HepG2 (cell line): Measurements from ENCODE around the gene CISD3. TPM values are rescaled to one million over a fixed set of nuclear protein-coding genes. Genes with fewer than 3 reads are reported as not detected.

Experiments used
- ATRX ChIP-seq: sonication (generic); formaldehyde crosslinking; IDR thresholded peaks from 2 replicates; pipeline ENCODE4 v1.4.0; 2020; ENCODE audit warnings: missing genetic modification reagents, borderline replicate concordance
- ELF3 ChIP-seq: IDR thresholded peaks from 2 replicates; pipeline ENCODE4 v1.6.1; 2016; ENCODE audit warnings: missing genetic modification reagents, missing compliant biosample characterization
- HNRNPK ChIP-seq: fragments of 200-400 bp; formaldehyde crosslinking; IDR thresholded peaks from 2 replicates; pipeline ENCODE4 v1.6.1; 2018; ENCODE audit warnings: low read length, low read depth, moderate library complexity, mild to moderate bottlenecking; ENCODE audit not compliant: poor library complexity, severe bottlenecking
- HOXA7 ChIP-seq: sonication (generic); formaldehyde crosslinking; IDR thresholded peaks from 2 replicates; pipeline ENCODE4 v1.8.1; 2022; ENCODE audit warnings: mild to moderate bottlenecking, missing genetic modification reagents, moderate library complexity
- NCOR1 ChIP-seq: fragments of 200-600 bp; sonication (generic); IDR thresholded peaks from 2 replicates; pipeline ENCODE4 v1.7.0; 2017; ENCODE audit warnings: antibody characterized with exemption, low read length, borderline replicate concordance
- PLRG1 ChIP-seq: fragments of 450-650 bp; conservative IDR thresholded peaks from 2 replicates; pipeline ENCODE4 v1.6.1; 2016
- RBFOX2 ChIP-seq: fragments of 200-400 bp; formaldehyde crosslinking; IDR thresholded peaks from 2 replicates; pipeline ENCODE4 v1.6.1; 2017; ENCODE audit warnings: low read depth, mild to moderate bottlenecking, low read length
- REL ChIP-seq: sonication (generic); formaldehyde crosslinking; conservative IDR thresholded peaks from 2 replicates; pipeline ENCODE4 v1.8.0; 2022; ENCODE audit warnings: mild to moderate bottlenecking, missing genetic modification reagents, moderate library complexity
- REXO4 ChIP-seq: sonication (generic); formaldehyde crosslinking; IDR thresholded peaks from 2 replicates; pipeline ENCODE4 v1.8.0; 2022; ENCODE audit warnings: missing genetic modification reagents, mild to moderate bottlenecking, borderline replicate concordance
- SAFB2 ChIP-seq: sonication (generic); formaldehyde crosslinking; IDR thresholded peaks from 2 replicates; pipeline ENCODE4 v1.5.1; 2020; ENCODE audit warnings: missing genetic modification reagents, low read depth, mild to moderate bottlenecking, borderline replicate concordance
- SMARCE1 ChIP-seq: fragments of 450-650 bp; IDR thresholded peaks from 2 replicates; pipeline ENCODE4 v1.6.1; 2017; ENCODE audit warnings: borderline replicate concordance
- SP4 ChIP-seq: sonication (generic); formaldehyde crosslinking; IDR thresholded peaks from 2 replicates; pipeline ENCODE4 v1.8.1; 2023; ENCODE audit warnings: mild to moderate bottlenecking, missing genetic modification reagents
- TBP ChIP-seq: sonication (generic); formaldehyde crosslinking; IDR thresholded peaks from 2 replicates; pipeline ENCODE4 v1.5.0; 2020; ENCODE audit warnings: missing genetic modification reagents
- ZBTB20 ChIP-seq: sonication (generic); formaldehyde crosslinking; IDR thresholded peaks from 2 replicates; pipeline ENCODE4 v1.8.1; 2023; ENCODE audit warnings: missing genetic modification reagents, low read depth, mild to moderate bottlenecking, borderline replicate concordance
- ZBTB42 ChIP-seq: sonication (generic); formaldehyde crosslinking; IDR thresholded peaks from 2 replicates; pipeline ENCODE4 v1.5.0; 2020; ENCODE audit warnings: mild to moderate bottlenecking, missing genetic modification reagents
- ZFP36 ChIP-seq: fragments of 150-350 bp; IDR thresholded peaks from 2 replicates; pipeline ENCODE4 v1.6.1; 2018; ENCODE audit warnings: borderline replicate concordance, low read length, low read depth; ENCODE audit not compliant: partially characterized antibody
- ZNF260 ChIP-seq: sonication (generic); formaldehyde crosslinking; IDR thresholded peaks from 2 replicates; pipeline ENCODE4 v1.4.0; 2020; ENCODE audit warnings: missing genetic modification reagents, low read depth, mild to moderate bottlenecking, borderline replicate concordance
- ZNF292 ChIP-seq: sonication (generic); formaldehyde crosslinking; IDR thresholded peaks from 2 replicates; pipeline ENCODE4 v1.8.1; 2022; ENCODE audit warnings: mild to moderate bottlenecking, low read depth, missing genetic modification reagents, borderline replicate concordance
- ZNF501 ChIP-seq: sonication (generic); formaldehyde crosslinking; IDR thresholded peaks from 2 replicates; pipeline ENCODE4 v1.5.1; 2020; ENCODE audit warnings: mild to moderate bottlenecking, moderate library complexity, missing genetic modification reagents
- ZNF550 ChIP-seq: sonication (generic); formaldehyde crosslinking; IDR thresholded peaks from 2 replicates; pipeline ENCODE4 v1.4.0; 2020; ENCODE audit warnings: mild to moderate bottlenecking, missing genetic modification reagents, borderline replicate concordance
- ZNF564 ChIP-seq: sonication (generic); formaldehyde crosslinking; IDR thresholded peaks from 2 replicates; pipeline ENCODE4 v1.8.1; 2023; ENCODE audit warnings: mild to moderate bottlenecking, missing genetic modification reagents
- ZNF777 ChIP-seq: sonication (generic); formaldehyde crosslinking; IDR thresholded peaks from 2 replicates; pipeline ENCODE4 v1.4.0; 2020; ENCODE audit warnings: missing genetic modification reagents
- polyA plus RNA-seq, 8 experiments: library from polyadenylated mRNA; depleted of rRNA in 3 of 8; stranded (reverse) in 7 of 8; unstranded in 1 of 8; fragments of >200 nt; fragmentation: Illumina TruSeq in 4 of 8; extraction: Trizol in 4 of 8; gene quantifications; 2 replicates each; pipeline versions ENCODE4 v1.2.1 to v1.2.3, GENCODE V29; 2011 to 2016; ENCODE audit warnings: low read depth in 4 of 8, missing spikeins in 1 of 8, mixed read lengths in 1 of 8; ENCODE audit not compliant: insufficient read depth in 1 of 8
- total RNA-seq, 5 experiments: library from RNA; depleted of rRNA; stranded (reverse); fragments of >200 nt; fragmentation: Illumina TruSeq; extraction: Trizol; gene quantifications; 2 replicates each; pipeline ENCODE4 v1.2.3, GENCODE V29; 2016; ENCODE audit warnings: low read depth in 1 of 5
- TF ChIP-seq, protein P1 (sequence below): sonication (generic); formaldehyde crosslinking; IDR thresholded peaks from 2 replicates; pipeline ENCODE4 v1.4.0; 2020; ENCODE audit warnings: missing genetic modification reagents, borderline replicate concordance
- TF ChIP-seq, protein P2 (sequence below): sonication (generic); formaldehyde crosslinking; IDR thresholded peaks from 2 replicates; pipeline ENCODE4 v1.4.0; 2020; ENCODE audit warnings: mild to moderate bottlenecking, missing genetic modification reagents
- TF ChIP-seq, protein P3 (sequence below): IDR thresholded peaks from 2 replicates; pipeline ENCODE4 v1.6.1; 2016

Gene CISD3
- total and polyA plus RNA-seq, 2 of the 13 experiments (the other 11 are each of a cell fraction or from before 2014, with no cell fraction given): 30.0 to 34.1 TPM

DNA sequence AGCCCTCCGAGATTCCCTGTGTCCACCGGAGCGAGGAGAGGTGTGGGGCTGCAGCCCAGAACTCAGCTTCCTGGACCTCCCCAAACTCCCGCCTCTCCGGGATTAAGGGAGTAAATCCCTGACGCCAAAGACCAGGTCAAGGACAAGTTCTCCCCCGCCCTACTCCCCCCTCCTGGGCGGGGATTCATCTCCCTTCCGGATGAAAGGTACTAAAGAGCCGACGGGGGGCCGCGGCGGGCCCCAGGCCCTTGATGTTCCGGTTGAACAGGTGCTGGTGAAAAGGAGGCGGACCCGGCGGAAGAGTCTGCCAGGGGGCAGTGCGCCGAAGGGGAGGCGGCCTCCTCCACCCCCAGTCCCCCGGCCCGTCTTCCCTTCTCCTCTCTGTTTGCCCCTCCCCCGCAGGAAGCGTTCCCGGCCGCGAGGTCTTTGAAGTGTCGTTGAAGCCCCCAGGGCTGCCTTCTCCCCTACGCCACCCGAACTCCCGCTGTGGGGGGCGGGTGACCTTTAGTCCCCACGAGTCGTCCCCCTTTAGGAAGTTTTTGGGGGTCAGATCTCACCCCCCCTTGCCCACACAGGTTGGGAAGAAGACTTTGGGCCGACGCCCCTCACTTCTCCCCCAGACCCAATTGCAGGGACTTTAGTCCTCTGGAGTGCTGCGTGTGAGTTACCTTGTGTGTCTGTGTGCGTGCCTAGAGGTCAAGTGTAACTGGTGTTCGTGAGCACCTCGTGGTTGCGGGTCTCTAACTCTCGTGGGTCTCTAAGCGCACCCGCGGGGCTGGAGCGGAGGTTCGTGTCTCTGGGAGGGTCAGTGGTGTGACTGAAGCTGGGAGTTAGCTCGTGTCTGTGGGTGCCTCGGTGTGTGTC, 26.2 kb upstream of the CISD3 start (continued):
- TF ChIP-seq HNRNPK (peak; percentile 88), SMARCE1 (no peak), ZBTB20 (CRISPR knock-in tag) (0 out of 2 replicates have a peak, but pooled peaks have one; percentile 42), ELF3 (peak; percentile 98), ZNF550 (CRISPR knock-in tag) (no peak), REXO4 (CRISPR knock-in tag) (no peak), SAFB2 (0 out of 2 replicates have a peak, but pooled peaks have one; percentile 68), SP4 (CRISPR knock-in tag) (peak; percentile 85), TBP (CRISPR knock-in tag) (no peak), REL (CRISPR knock-in tag) (peak; percentile 95), PLRG1 (no peak), ZNF777 (CRISPR knock-in tag) (peak; percentile 18; the same call in 1 of the 2 replicates), ZFP36 (peak; percentile 100), ZNF501 (peak; percentile 77), NCOR1 (peak; percentile 100), ZBTB42 (no peak), ZNF292 (CRISPR knock-in tag) (peak; percentile 84), RBFOX2 (peak; percentile 57), ATRX (no peak), ZNF260 (CRISPR knock-in tag) (no peak), ZNF564 (CRISPR knock-in tag) (peak; percentile 58; the same call in 1 of the 2 replicates), HOXA7 (0 out of 2 replicates have a peak, but pooled peaks have one; percentile 22)
- TF ChIP-seq, protein P1, sequence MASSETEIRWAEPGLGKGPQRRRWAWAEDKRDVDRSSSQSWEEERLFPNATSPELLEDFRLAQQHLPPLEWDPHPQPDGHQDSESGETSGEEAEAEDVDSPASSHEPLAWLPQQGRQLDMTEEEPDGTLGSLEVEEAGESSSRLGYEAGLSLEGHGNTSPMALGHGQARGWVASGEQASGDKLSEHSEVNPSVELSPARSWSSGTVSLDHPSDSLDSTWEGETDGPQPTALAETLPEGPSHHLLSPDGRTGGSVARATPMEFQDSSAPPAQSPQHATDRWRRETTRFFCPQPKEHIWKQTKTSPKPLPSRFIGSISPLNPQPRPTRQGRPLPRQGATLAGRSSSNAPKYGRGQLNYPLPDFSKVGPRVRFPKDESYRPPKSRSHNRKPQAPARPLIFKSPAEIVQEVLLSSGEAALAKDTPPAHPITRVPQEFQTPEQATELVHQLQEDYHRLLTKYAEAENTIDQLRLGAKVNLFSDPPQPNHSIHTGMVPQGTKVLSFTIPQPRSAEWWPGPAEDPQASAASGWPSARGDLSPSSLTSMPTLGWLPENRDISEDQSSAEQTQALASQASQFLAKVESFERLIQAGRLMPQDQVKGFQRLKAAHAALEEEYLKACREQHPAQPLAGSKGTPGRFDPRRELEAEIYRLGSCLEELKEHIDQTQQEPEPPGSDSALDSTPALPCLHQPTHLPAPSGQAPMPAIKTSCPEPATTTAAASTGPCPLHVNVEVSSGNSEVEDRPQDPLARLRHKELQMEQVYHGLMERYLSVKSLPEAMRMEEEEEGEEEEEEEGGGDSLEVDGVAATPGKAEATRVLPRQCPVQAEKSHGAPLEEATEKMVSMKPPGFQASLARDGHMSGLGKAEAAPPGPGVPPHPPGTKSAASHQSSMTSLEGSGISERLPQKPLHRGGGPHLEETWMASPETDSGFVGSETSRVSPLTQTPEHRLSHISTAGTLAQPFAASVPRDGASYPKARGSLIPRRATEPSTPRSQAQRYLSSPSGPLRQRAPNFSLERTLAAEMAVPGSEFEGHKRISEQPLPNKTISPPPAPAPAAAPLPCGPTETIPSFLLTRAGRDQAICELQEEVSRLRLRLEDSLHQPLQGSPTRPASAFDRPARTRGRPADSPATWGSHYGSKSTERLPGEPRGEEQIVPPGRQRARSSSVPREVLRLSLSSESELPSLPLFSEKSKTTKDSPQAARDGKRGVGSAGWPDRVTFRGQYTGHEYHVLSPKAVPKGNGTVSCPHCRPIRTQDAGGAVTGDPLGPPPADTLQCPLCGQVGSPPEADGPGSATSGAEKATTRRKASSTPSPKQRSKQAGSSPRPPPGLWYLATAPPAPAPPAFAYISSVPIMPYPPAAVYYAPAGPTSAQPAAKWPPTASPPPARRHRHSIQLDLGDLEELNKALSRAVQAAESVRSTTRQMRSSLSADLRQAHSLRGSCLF: peak; percentile 3; the same call in 1 of the 2 replicates
- TF ChIP-seq, protein P2, sequence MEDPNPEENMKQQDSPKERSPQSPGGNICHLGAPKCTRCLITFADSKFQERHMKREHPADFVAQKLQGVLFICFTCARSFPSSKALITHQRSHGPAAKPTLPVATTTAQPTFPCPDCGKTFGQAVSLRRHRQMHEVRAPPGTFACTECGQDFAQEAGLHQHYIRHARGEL (CRISPR knock-in tag): peak; percentile 93
- TF ChIP-seq, protein P3, sequence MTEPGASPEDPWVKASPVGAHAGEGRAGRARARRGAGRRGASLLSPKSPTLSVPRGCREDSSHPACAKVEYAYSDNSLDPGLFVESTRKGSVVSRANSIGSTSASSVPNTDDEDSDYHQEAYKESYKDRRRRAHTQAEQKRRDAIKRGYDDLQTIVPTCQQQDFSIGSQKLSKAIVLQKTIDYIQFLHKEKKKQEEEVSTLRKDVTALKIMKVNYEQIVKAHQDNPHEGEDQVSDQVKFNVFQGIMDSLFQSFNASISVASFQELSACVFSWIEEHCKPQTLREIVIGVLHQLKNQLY (CRISPR knock-in tag): peak; percentile 76
